ENCODE data around the gene PKD1L1.
"Not testable (repeated sequence)": the region's sequence is repeated elsewhere in the genome, so short reads cannot be mapped to it uniquely, and the experiment has no call there.

Gene PKD1L1

DNA sequence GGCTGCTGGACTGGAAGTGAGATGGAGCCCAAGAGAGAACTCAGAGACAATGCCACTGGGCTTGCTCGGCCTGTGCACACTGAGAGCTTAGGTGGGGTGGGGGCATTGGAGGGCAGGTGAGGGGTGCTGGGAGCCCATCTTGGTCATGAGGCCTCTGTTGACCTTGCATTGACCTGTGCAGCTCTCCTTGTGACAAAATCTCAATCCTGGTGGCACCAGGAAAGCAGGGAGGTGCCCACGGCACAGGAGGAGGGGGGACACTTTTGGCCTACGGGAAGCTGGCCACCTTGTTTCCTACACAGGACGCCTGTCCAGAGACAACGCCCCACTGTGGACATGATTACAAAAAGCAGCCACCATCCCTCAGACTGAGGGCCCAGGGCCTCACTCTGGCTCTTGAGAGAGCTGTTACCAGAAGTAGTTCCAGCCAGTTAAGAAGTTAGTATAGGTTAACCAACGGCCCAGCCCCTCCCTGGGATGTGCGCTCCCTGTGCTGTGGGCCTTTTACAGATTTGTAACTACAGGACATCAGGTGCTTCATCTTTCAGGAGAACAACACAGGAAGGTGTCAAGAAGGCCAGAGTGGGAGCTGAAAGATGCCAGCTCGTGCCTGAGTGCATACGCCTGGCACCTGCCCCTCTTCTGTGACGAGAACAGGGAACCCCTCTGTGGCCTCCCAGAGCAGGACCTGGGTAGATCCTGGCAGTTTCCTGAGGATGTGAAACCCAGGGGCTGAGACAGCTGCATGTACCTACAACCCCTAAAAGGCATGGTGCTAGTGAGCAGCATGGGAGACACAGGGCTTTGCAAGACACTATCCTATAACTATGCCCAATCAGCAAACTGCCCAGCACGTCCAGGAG is 10.3 kb downstream of the PKD1L1 start:
- DNase-seq = no peak

DNA sequence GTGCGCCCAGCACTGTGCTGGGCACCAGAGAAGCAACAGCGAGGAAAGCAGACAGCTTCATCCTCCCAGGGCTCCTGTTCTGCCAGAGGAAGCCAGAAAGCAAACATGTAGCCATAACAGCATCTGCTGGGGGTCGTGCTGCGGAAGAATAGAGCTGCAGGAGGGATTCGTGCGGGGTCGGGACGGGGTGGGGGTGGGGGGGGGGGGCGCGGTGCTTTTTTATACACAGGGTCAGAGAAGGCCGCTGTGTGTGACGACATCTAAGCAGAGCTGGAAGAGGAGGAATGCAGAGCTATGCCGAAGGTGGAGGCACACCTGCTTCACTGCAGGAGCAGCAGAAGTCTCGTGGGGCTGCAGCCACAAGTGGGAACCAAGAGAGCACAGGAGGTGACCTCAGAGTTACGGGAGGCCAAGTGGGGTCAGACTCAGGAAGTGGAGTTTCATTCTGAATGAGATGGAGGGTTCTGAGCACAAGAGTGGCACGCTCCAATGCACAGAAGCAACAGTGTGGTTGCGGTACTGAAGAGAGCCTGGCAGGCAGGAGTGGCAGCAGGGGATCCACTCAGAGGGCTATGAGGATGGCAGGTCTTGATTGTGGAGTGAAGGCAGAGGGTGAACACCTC is 11.1 kb downstream of the PKD1L1 start:
- DNase-seq = no peak

DNA sequence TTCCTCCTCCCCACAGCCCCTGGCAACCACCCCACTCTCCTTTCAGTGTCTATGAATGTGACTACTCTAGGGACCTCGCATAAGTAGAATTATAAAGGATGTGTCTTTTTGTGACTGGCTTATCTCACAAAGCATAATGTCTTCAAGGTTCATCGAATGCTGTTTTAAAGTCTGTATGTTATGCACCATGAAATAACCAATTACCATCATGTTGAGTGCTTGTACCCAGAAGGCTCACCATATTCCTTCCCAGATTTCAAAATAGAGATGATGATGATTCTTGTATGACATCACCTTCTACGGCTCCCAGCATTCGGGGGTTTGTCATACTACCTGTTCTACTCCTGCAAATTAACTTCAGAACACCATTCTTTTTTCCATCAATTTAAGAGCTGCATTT is 11.9 kb downstream of the PKD1L1 start:
- no peak for DNase-seq

DNA sequence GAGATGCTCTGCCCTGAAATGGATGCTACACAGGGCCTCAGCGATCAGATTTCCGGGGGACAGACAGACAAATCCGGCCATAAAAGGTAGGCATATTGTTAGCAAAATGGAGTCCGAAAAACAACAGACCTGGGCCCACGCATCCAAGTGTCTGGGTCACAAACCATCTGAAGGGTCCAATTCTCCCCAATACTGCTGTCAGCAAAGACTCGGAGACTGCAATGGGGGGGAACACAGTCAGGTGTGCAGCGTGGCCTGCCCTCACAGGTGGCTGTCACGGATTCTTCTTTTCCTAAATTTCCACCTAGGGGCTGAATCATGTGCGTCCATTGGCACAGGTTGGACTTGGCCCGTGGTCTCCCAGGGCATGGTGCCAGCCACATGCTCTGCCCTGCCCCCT is 12.9 kb downstream of the PKD1L1 start:
- no peak for DNase-seq

DNA sequence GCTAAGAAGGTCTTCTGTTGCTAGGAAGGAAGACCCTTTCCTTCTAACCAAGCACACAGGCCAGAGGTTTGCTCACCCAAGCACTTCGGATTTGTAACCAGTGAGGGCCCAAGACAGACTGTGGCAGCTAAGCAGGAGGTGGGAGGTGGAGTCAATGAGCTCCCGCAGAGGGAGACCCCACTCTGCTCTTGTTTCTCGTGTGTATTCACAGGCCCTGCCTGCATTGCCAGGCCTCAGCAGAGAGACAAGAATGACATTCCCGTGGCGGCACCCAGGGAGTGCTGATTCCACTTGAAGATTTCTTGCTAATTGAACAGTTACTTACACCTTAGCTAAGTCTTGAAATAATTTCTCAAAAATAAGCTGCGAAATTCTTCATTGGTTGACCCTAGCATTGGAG is 13.4 kb downstream of the PKD1L1 start:
- no peak for DNase-seq

DNA sequence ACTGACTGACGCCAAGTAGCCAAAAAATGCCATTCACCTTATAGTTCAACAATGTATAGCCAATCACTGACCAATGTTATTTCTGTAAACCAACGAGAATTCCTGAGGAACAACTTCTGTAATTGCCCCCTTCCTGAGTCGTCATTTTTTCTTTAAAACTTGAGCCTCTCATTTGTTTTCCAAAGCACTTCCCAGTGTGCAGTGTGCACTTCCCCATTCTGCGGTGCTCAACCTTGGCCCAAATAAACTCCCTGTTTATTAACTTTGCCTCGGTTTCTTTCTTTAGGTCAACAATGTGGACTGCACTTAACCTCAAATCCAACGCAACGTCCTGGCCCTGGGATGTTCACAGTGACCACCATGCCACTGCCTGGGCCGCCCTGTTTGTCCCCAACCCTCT is 15.1 kb downstream of the PKD1L1 start:
- no peak for DNase-seq

DNA sequence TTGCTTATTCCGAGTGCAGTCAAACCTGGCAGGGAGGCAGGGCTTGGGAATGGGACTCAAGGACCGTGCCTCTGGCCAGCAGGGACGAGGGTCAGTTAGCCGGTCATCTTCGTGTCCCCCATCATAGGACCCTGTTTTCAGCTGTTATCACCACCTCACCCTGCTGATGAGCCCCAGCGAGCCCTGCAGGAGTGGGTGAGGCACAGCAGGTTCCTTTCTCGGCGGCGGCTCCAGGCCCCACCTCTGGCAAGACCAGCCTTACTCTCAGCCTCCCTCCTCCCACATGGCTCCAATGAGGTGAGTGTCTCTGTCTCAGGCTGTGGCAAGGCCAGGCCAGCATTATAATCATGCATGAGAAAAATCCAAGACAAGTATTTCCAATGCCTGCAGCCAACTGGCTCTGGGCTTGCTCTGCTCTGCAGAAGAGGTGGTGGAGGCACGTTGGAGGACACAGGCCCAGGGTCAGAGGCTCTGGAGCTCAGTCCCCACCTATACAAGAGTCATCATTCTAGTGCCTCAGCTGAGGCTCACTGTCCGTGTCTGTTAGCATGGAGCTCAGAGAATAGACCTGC is 15.7 kb downstream of the PKD1L1 start:
- DNase-seq = no peak

DNA sequence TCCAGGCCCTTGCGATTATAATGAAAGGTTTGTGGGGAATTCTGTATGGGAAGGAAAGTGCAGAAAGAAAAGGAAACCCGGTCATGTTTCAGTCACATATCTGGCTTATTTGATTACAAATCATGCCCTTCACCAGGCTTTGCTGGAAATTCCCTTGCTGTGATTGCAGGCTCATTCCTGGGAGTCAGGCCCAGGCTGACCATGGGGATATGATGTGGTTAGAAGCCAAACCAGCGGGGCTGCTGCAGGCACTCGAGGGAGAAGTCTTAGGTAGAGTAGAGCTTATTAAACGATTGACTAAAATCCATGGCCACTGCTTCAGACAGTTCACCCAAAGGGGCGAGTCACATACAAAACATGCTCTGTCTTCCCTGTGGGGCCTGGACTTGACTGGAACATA is 16.2 kb downstream of the PKD1L1 start:
- DNase-seq = peak; percentile 78

DNA sequence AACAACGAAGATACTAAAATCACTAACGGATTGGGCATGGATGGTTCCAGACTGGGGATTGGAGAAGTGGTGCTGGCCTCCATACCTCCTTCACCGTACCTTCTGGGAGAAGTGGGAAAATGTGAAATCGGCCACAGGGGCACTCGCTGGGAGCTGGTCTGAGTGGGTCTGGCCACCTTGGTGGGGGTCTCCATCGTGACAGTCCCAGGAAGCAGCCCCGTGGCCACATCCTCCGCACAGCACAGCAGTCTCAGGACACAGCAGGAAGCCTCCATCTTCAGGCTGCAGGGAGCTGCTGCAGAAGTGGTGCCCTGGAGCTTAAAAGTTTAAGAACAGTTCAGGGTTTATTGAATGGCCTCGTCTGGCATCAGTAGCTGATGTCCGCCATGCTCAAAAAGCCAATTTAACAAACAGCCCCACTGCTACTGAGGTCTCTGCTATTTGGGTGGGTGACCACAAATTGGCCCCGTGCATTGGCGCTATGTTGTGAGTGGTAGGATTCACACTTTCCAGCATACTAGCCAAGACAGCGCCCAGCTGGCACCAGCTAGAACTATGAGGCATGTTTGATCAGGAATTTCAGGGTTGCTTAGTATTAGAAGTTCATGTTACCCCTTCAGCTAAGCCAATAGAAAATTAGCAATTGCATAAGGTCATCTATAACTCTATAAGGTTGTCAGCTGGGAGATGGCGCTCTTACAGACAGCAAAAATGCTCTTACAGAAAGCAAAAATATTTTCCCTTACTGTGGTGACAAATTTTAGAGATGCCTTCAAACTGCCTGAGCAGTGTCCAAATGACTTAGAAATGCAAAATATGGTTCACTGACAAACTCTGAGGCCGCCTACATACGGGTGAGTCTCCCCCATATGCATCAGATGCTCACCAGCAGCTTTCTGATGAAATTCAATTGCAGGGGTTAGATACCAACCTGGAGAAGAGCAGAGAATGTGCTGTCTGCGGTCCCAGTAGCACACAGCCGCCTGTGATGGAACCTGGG is 17.0 kb downstream of the PKD1L1 start:
- peak; percentile 39 for DNase-seq

DNA sequence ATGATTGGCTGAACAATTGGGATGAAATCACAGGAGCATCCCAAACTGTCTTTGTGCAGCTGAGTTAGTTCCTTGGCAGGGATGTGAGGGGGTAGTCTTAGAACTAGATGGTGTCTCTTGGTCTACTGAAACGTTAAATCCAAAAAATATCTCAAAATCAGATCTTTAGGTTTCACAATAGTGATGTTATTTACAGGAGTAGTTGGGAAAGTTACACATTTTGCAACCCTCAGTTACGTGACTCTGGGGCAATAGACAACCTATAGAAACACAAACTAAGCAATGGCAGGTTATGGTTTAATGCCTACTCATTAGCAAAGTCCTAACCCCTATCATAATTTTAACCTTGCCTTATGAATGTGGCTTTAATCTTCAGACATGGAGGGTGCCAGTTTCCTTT is 24.0 kb downstream of the PKD1L1 start:
- DNase-seq = no peak

DNA sequence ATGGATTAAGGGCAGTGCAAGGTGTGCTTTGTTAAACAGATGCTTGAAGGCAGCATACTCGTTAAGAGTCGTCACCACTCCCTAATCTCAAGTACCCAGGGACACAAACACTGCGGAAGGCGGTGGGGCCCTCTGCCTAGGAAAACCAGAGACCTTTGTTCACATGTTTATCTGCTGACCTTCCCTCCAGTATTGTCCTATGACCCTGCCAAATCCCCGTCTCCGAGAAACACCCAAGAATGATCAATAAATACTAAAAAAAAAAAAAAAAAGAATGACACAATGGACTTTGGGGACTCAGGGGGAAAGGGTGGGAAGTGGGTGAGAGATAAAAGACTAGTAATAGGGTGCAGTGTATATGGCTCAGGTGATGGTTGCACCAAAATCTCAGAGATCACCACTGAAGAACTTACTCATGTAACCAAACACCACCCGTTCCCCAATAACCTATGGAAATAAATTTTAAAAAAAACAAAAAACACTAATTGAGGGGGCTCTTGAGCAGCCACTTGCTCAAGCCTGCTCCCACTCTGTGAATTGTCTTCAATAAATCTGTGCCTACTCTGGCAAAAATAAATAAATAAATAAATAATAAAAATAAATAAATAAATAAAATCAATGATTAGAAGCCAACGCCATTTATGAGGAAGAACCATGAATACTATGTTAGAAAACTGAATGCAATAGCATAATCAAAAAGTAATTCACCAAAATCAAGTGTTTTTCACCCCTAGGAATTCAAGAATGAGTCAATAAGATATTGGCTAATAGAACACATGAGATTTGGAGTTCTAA is 25.0 kb downstream of the PKD1L1 start:
- DNase-seq = not testable (repeated sequence)

DNA sequence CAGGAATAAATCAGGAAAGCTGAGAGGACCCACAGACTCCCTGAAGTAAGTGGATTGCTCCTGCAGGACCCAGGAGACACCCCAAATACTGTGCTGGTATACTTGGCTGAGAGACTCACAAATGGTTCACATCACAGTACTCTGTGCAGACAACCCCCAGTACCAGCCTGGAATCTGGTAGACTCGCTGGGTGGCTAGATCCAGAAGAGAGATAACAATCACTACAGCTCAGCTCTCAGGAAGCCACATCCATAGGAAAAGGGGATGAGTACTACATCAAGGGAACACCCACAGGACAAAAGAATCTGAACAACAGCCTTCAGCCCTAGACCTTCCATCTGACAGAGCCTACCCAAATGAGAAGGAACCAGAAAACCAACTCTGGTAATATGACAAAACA is 31.8 kb downstream of the PKD1L1 start:
- DNase-seq = peak; percentile 55

DNA sequence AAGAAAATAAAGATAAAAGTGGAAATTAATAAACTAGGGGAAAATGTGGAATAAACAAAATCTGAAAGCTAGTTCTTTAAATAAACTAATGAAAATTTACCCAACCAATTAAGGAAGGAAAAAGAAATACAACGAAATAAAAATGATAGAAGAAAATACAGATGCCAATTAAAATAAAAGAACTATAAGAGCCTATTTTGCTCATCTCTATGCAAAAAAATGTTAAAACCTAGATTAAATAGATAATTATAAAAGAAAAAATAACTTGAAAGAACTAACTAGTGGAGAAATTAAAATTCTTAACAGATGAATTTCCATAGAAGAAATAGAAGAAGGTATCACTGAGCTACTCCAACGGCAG is 32.7 kb downstream of the PKD1L1 start:
- no peak for DNase-seq

DNA sequence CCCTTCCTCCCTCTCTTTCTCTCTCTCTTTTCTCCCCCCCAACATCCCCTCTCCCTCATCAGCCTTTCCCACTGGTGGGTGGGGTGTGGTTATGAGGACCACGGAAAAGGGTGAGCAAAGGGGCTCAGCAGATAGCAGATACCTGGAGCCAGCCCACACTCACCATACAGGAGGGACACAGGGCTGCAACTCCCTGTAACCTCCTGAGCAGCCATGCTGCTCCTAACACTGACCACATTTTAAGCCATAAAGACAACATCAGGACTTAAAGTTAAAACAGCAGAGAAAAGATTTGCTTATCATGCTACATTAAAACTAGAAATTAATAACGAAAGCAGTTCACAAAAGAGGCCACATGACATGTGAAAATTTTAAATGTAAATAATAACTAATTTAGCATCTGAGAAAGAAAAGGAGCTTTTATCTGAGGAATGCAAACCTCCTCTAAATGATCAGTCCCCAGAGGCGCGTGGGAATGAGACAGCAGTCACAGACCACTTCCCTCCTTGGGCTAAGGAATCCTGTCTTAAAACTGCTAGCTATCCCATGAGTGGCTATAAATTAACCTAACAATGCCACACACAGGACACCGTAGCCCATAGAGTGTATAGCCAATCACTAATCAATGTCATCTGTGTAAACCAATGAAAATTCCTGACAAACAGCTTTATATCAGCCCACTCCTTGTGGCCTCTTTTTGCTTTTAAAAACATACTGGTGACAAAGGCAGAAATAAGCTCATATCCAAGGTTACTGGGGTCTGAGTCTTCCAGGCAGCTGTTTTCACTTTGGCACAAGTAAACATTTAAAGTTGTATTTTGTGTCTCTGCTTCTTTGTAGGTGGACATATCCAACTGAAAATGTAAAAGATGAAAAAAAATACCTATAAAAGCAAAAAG is 33.3 kb downstream of the PKD1L1 start:
- peak; percentile 72 for DNase-seq

DNA sequence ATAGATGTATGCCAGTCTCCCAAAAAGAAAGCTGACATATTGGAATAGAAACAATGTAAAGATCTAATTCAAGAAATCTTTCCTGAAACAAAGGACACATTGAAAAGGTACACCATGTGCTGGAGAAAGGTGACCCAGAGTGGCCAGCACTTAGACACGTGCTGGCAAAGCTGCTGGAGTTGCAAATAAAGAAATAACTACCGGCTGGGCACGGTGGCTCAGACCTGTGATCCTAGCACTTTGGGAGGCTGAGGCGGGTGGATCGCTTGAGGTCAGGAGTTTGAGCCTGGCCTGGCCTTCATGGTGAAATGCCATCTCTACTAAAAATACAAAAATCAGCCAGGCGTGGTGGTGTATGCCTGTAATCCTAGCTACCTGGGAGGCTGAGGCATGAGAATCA is 35.9 kb downstream of the PKD1L1 start:
- no peak for DNase-seq

DNA sequence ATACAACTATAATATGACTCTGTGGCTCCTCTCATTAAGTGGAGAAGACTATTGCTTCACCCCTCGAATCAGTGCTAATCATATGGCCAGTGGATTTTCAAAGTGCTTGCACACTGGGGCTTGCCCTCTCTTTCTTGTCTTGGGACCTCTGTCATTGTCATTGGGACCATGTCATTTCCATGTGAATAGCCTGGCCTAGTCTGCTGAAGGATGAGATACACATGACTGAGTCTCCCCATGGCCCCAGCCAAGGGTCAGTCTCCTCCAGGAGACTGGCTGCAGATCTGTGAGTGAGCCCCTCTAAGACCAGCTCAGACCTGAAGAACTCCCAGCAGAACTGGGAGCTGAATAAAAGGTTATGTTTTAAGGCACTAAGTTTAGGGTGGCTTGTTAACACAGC is 39.5 kb downstream of the PKD1L1 start:
- DNase-seq = no peak

DNA sequence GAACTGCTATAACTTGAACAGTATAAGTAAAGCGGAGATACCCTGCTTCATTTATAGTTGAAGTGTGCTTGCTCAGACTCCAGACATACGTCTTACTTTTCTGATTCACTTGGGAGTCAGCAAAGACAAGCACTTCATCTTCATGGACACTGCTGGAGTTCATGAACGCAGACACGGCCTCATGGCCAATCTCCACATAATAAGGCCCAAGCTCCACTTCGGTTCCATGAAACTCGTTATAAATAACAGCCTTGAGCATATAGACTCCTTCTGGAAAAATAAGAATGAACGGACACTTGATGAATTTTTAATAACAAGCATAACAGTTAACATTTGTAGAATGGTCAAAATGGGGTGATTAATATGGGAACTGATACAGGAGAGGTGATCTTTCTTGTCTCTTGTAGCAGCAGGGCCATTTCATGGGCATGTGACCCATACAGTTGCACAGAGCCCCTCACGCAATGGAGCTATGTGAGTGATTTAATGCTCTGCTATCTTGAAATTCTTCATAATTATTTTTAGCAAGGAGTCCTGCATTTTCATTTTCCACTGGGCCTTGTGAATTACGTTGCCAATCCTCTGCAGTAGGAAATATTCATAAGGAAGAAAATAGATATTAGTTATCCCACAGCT is 40.2 kb downstream of the PKD1L1 start:
- DNase-seq = no peak

DNA sequence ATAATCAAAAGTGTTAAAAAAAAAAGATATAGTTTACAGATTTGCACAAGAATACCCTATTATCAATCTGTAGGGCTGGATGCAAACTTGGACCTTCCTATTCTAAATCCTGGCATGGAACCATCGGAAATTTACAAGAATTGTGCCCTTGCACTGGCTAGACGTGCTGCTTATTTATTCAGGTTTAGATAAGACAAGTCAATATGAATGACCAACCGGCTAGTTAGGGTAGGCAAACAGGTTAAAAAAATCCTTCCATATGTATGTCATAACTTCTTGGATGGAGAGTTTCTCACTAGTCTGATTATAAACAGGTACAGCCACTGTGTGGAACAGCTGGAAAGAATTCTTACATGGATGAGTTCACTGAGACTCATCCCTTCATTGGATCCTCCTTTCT is 41.4 kb downstream of the PKD1L1 start:
- no peak for DNase-seq

DNA sequence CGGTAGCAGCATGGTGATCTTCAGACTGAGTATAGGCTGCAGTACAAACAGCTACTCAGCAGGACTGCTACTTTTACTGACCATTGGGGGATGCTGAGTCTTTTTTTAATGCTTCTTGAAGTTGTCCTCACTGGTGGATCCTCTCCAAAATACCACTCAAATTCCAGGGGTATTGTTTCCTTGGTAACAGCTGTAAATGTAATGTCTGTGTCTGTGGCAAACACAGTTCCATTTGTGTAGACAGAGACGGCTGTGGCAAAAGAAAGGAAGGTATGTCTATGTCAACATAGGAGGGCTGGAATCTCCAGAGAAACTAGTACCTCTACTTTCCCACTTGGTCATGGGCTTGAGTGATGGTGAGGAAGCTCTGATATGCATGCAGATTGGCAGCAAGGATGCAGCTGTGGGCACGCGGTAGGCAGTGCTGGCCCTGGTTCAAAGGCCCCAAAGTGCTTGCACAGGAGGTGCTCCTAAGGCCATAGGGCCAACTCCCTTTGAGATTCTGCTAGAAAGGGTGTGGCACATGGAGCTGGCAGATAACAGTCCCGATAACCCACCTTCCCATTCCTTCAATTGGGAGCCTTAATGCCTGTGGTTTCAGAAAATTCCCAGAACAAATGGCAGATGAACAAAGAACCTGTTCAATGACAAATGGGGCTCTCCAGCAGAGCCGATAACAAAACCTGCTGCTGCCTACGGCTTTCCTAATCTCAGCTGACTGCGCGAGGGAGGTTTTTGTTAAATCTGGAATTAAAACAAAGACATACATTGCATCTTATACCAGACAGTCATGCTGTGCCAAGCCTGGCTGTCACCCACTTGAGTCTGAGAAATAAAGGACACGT is 43.0 kb downstream of the PKD1L1 start:
- peak; percentile 53 for DNase-seq

DNA sequence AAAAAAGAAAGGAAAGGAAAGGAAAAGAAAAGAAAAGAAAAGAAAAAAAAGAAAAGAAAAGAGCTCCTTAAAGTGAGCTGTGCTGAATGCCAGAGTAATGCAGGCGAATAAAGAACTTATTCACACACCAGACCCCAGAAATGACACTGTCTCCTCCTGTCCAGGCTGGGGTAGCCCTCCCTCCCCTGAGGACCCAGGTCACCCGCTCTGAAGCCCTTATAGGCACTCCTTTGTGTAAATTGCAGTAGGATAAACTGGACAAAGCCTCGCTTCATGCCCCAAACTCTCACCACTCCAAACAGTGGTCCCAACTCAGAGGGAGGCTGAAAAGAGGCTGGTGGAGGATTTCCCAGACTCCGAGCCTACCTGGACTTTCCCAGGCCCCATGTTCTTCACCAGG is 46.3 kb downstream of the PKD1L1 start:
- DNase-seq = no peak
